Activated T-helper 2 cell treated with anti-CD3 and anti-CD28 coated beads, Interferon-gamma antibody, Interleukin-2, Interleukin-4, amounts not matched to agents 10 μg/mL and 5 μg/mL and 100 μg/mL, durations not matched to agents 14 hours and 24 hours and 36 hours (primary cell): ENCODE results near the gene TAF11L8. TPM values are rescaled to one million over a fixed set of nuclear protein-coding genes. Genes with fewer than 3 reads are reported as not detected.
"Not testable (repeated sequence)": the region's sequence is repeated elsewhere in the genome, so short reads cannot be mapped to it uniquely, and the experiment has no call there.

ENCODE experiments used
- DNase-seq: peaks from one replicate; pipeline ENCODE4 v3.0.0; 2021; ENCODE audit warnings: low spot score
- H3K27ac Mint-ChIP-seq: one replicate; pipeline ENCODE4 v1.8.0; 2021; ENCODE audit warnings: mixed read lengths
- H3K27me3 Mint-ChIP-seq: one replicate; pipeline ENCODE4 v1.8.0; 2021; ENCODE audit warnings: low read depth, mixed read lengths
- H3K36me3 Mint-ChIP-seq: one replicate; pipeline ENCODE4 v1.8.0; 2021; ENCODE audit warnings: low read depth, mixed read lengths
- H3K4me1 Mint-ChIP-seq: one replicate; pipeline ENCODE4 v1.8.0; 2021; ENCODE audit warnings: low read depth, mixed read lengths
- H3K4me3 Mint-ChIP-seq: one replicate; pipeline ENCODE4 v1.8.0; 2021; ENCODE audit warnings: low read depth, mild to moderate bottlenecking, moderate library complexity, mixed read lengths
- H3K9me3 Mint-ChIP-seq: one replicate; pipeline ENCODE4 v1.8.0; 2021; ENCODE audit warnings: mixed read lengths
- intact Hi-C: fragments of 100-400 bp; cut with micrococcal nuclease; formaldehyde crosslinking; loops from one replicate; pipeline ENCODE4 v1.15.1; 2023
- total RNA-seq: library from RNA; stranded (reverse); gene quantifications from 2 replicates; pipeline ENCODE4 v1.2.3, GENCODE V29; 2022

The TAF11L8 gene
- total RNA-seq, 1 donor from 2014 or later: not detected

DNA sequence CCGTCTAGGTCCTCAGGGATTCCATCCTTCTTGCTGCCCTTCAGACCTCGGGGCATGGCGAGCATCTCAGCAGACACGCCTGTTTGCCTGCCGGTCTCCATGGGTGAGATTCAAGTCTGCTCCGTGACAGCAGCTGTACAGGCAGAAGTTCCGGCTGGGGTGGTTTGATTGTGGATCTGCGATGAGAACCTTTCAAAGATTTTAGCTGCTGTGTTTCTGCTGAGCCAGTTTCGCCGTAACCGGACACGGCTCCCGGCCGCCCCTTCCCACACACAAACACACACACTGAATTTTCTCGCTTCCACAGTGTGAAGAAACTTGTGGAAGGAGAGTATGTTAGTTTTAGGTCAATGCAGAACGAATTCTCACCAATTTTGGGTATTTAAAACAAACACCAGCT is 5.1 kb downstream of the TAF11L8 start, which contains the start of gene TAF11L7:
TAF11L7 (minus strand) TSS at position 101 of the 400 bp plus-strand sequence.
- DNase-seq, intact Hi-C loops, H3K27me3 Mint-ChIP-seq, H3K27ac Mint-ChIP-seq, H3K9me3 Mint-ChIP-seq, H3K4me1 Mint-ChIP-seq, H3K4me3 Mint-ChIP-seq, H3K36me3 Mint-ChIP-seq: not testable (repeated sequence)

Other genes starting within 250 kb of the TAF11L8 start
- not detected in 2 replicates for gene TAF11L2, start 92.7 kb downstream of the TAF11L8 start, total RNA-seq
- gene TAF11L3, start 72.6 kb downstream of the TAF11L8 start, total RNA-seq: not detected in 2 replicates
- not detected in 2 replicates for gene TAF11L4, start 69.2 kb downstream of the TAF11L8 start, total RNA-seq
- not detected in 2 replicates for gene TAF11L5, start 65.7 kb downstream of the TAF11L8 start, total RNA-seq
- not detected in 2 replicates for gene TAF11L6, start 62.3 kb downstream of the TAF11L8 start, total RNA-seq
- gene TAF11L7, start 5.2 kb downstream of the TAF11L8 start, total RNA-seq: not detected in 2 replicates
- gene TAF11L9, start 3.4 kb upstream of the TAF11L8 start, total RNA-seq: not detected in 2 replicates
- not detected in 2 replicates for gene TAF11L10, start 6.9 kb upstream of the TAF11L8 start, total RNA-seq
- gene TAF11L11, start 13.2 kb upstream of the TAF11L8 start, total RNA-seq: not detected in 2 replicates
- gene TAF11L12, start 19.4 kb upstream of the TAF11L8 start, total RNA-seq: not detected in 2 replicates
- gene TAF11L13, start 41.1 kb upstream of the TAF11L8 start, total RNA-seq: not detected in 2 replicates
- gene TAF11L14, start 43.5 kb upstream of the TAF11L8 start, total RNA-seq: not detected in 2 replicates